ENCODE measurements around the gene TMEM33. TPM values are rescaled to one million over a fixed set of nuclear protein-coding genes. Genes with fewer than 3 reads are reported as not detected.
"Not testable (repeated sequence)": the region's sequence is repeated elsewhere in the genome, so short reads cannot be mapped to it uniquely, and the experiment has no call there.

TMEM33 gene
- total RNA-seq, 2 experiments from 2014 or later: 49.2 to 49.4 TPM

DNA sequence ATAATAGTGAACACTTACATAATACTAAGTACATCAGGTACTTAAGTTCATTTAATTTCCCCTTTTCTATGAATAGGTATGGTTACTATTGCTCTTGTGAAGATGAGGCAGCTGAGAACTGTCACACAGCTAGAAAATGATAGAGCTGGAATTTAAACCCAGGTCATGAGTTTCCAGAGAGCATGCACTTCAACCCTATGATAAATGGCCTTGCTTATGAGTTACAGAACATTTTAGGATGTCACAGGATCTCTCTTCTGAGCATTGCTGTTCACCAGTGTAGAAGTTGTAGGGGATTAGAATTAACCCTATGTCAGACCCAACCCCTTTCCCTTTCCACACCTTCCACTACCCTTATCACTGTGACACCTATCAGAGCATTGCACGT, 46.5 kb upstream of the TMEM33 start:
- ATAC-seq (no peak), DNase-seq (no peak)
- Mint-ChIP-seq H3K4me3 (no peak overlapping the region), H3K27me3 (peaks cover 8% of the 10 kb centered on the region), H3K27ac (no peak overlapping the region), H3K4me1 (ENCODE audit: low read depth) (no peaks in the 10 kb centered on the region), H3K36me3 (ENCODE audit: low read depth) (no peaks in the 10 kb centered on the region), H3K9me3 (no peaks in the 10 kb centered on the region)
- intact Hi-C loops (cut with micrococcal nuclease): no loop called here
- POLR2A ChIA-PET: no interaction called here
- CTCF ChIA-PET: interaction anchor here (0.7 to 2.7 kb wide), 17 partner anchors 10 to 712 kb away, joined by 3 to 29 read pairs (median 3); no protein-coding TSS in a partner anchor
- TF ChIP-seq, protein P1, sequence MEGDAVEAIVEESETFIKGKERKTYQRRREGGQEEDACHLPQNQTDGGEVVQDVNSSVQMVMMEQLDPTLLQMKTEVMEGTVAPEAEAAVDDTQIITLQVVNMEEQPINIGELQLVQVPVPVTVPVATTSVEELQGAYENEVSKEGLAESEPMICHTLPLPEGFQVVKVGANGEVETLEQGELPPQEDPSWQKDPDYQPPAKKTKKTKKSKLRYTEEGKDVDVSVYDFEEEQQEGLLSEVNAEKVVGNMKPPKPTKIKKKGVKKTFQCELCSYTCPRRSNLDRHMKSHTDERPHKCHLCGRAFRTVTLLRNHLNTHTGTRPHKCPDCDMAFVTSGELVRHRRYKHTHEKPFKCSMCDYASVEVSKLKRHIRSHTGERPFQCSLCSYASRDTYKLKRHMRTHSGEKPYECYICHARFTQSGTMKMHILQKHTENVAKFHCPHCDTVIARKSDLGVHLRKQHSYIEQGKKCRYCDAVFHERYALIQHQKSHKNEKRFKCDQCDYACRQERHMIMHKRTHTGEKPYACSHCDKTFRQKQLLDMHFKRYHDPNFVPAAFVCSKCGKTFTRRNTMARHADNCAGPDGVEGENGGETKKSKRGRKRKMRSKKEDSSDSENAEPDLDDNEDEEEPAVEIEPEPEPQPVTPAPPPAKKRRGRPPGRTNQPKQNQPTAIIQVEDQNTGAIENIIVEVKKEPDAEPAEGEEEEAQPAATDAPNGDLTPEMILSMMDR (IDR thresholded peaks at IDR 0.05): no peak

DNA sequence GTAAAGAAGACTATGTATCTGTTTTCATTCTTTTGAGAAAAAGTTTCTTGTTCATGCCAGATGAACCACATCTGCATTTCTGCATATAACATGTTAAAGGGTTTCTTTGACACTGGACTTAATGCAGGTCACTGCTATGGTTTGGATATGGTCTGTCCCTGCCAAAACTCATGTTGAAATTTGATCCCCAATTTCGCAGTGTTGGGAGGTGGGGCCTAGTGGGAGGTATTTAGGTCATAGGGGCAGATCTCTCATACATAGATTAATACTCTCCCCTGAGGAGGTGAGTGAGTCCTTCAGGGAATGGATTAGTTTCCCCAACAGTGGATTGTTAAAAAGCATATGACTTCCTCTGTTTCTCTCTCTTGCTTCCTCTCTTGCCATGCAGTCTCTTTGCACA, 45.9 kb upstream of the TMEM33 start:
- H3K27me3 Mint-ChIP-seq: peaks cover 6% of the 10 kb centered on the region
- no peaks in the 10 kb centered on the region for H3K4me1 Mint-ChIP-seq (ENCODE audit: low read depth)
- DNase-seq: no peak
- intact Hi-C loops (cut with micrococcal nuclease): no loop called here
- no peaks in the 10 kb centered on the region for H3K36me3 Mint-ChIP-seq (ENCODE audit: low read depth)
- TF ChIP-seq, protein P1 (IDR thresholded peaks at IDR 0.05): no peak
- ChIA-PET POLR2A (no interaction called here), CTCF (interaction anchor here (1.2 to 2.7 kb wide), 5 partner anchors 11 to 72 kb away, joined by 3 to 13 read pairs (median 6); no protein-coding TSS in a partner anchor)
- H3K4me3 Mint-ChIP-seq: no peak overlapping the region
- no peaks in the 10 kb centered on the region for H3K9me3 Mint-ChIP-seq
- no peak for ATAC-seq
- no peak overlapping the region for H3K27ac Mint-ChIP-seq

DNA sequence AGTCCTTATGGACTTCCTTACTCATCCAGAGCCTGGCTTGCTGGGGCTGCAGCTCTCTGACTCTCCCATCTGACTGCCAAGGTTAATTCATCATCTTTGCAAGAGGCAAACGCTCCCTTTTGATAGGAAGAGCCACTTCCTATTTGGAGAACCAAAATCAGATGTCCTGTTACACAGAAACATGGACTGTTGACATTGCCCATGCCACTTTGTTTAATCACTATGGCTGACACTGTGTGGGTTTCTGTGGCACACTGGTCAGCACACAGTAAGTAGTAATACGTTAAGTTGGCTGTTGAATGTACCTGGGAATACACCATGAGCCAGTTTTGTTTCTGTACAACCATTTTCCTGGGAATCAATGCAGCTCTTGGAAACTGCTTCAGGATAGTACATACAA, 45.1 kb upstream of the TMEM33 start:
- Mint-ChIP-seq H3K9me3 (no peaks in the 10 kb centered on the region), H3K27ac (no peak overlapping the region), H3K4me3 (no peak overlapping the region), H3K36me3 (ENCODE audit: low read depth) (no peaks in the 10 kb centered on the region), H3K4me1 (ENCODE audit: low read depth) (no peaks in the 10 kb centered on the region), H3K27me3 (peaks cover 6% of the 10 kb centered on the region)
- ChIA-PET POLR2A (no interaction called here), CTCF (interaction anchor here (1.2 kb wide), 1 partner anchor 197 kb away, joined by 5 read pairs; no protein-coding TSS in a partner anchor)
- DNase-seq (no peak), ATAC-seq (no peak)
- TF ChIP-seq, protein P1 (IDR thresholded peaks at IDR 0.05): no peak
- intact Hi-C loops (cut with micrococcal nuclease): no loop called here

DNA sequence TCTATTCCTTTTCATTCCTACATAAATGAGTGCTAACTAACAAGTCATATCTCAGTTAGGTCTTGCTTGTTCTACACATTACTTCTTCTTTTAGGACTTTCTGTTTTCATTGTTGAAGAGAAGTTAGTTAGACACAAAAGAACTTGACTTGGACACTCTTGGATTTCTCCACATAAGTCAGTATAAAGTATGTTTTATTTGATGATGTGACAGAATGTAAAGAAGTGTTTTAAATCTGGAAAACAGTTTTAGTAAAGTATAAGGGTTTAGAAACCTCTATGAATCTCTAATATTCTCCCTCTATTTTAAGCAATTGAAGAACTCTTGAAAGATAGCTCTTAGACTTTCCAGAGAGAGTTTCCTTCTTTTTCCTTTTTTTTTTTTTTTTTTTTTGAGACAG, 38.6 kb upstream of the TMEM33 start:
- POLR2A ChIA-PET: no interaction called here
- ATAC-seq: no peak

DNA sequence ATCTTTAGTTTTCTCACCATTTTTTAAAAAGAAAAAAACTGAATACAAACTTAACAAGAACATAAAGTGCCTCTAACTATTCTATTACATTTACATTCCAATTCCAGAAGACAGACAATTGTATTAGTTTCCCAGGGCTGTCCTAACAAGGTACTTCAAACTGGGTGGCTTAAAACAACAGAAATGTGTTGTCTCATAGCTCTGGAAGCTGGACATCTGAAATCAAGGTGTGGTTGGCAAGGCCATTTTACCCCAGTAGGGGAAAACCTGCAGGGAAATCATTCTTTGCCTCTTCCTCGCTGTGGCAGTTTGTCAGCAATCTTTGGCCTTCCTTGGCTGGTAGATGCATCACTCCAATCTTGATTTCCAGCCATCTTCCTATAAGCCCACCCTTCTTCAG, 37.5 kb upstream of the TMEM33 start:
- TF ChIP-seq, protein P1 (IDR thresholded peaks at IDR 0.05): no peak
- ChIA-PET POLR2A (no interaction called here), CTCF (interaction anchor here (1.2 to 1.3 kb wide), 2 partner anchors 10 to 14 kb away, joined by 3 read pairs; no protein-coding TSS in a partner anchor)
- Mint-ChIP-seq H3K4me1 (ENCODE audit: low read depth) (no peaks in the 10 kb centered on the region), H3K27me3 (peaks cover 9% of the 10 kb centered on the region), H3K36me3 (ENCODE audit: low read depth) (no peaks in the 10 kb centered on the region), H3K9me3 (peaks cover 3% of the 10 kb centered on the region), H3K27ac (no peak overlapping the region), H3K4me3 (no peak overlapping the region)
- ATAC-seq (no peak), DNase-seq (no peak)
- intact Hi-C loops (cut with micrococcal nuclease): no loop called here

More for the DNA sequence above, 38.6 kb upstream of the TMEM33 start:
- no peak for DNase-seq
- intact Hi-C loops (cut with micrococcal nuclease): no loop called here
- TF ChIP-seq, protein P1 (IDR thresholded peaks at IDR 0.05): no peak
- Mint-ChIP-seq H3K4me3 (no peak overlapping the region), H3K27me3 (peaks cover 9% of the 10 kb centered on the region), H3K4me1 (ENCODE audit: low read depth) (no peaks in the 10 kb centered on the region), H3K27ac (no peak overlapping the region), H3K36me3 (ENCODE audit: low read depth) (no peaks in the 10 kb centered on the region), H3K9me3 (peaks cover 3% of the 10 kb centered on the region)
- CTCF ChIA-PET: interaction anchor here (1.3 kb wide), 1 partner anchor 13 kb away, joined by 3 read pairs; no protein-coding TSS in a partner anchor

DNA sequence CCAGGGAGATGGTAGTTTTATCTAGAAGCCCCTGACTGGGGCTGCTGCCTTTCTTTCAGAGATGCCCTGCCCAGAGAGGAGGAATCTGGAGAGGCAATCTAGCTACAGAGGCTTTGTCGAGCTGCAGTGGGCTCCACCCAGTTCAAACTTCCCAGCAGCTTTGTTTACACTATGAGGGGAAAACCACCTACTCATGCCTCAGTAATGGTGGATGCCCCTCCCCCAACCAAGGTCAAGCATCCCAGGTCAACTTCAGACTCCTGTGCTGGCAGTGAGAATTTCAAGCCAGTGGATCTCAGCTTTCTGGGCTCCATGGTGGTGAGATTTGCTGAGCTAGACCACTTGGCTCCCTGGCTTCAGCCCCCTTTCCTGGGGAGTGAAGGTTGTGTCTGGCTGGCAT, 26.1 kb upstream of the TMEM33 start:
- H3K4me1 Mint-ChIP-seq (ENCODE audit: low read depth); intact Hi-C loops (cut with micrococcal nuclease); H3K27ac Mint-ChIP-seq; POLR2A ChIA-PET; CTCF ChIA-PET; ATAC-seq; DNase-seq; H3K36me3 Mint-ChIP-seq (ENCODE audit: low read depth); H3K9me3 Mint-ChIP-seq; H3K27me3 Mint-ChIP-seq; H3K4me3 Mint-ChIP-seq: not testable (repeated sequence)

All from activated CD8-positive, alpha-beta T cell treated with anti-CD3 and anti-CD28 coated beads for 36 hours (primary cell).